HCT116 (cell line): ENCODE measurements around the gene KIRREL1. TPM values are rescaled to one million over a fixed set of nuclear protein-coding genes. Genes with fewer than 3 reads are reported as not detected.

Experiments used
- ATAC-seq: fragments of 200-7000 bp; cut with Tn5 transposase; 2 replicates; pipeline ENCODE4 v1.9.1; 2020; ENCODE audit warnings: mild to moderate bottlenecking, moderate library complexity
- BruUV-seq: library from RNA; stranded (reverse); fragments of 400-500 nt; replicated peaks from 2 replicates; lab custom pipeline; 2021; lab: Mats Ljungman, UMichigan
- CTCF ChIA-PET: fragments of 300-600 bp; sonication (Branson Sonifier 250); formaldehyde crosslinking; loops from one replicate; lab custom pipeline; 2021; ENCODE audit warnings: antibody characterized with exemption; lab: Charles Lee
- POLR2A ChIA-PET: fragments of 300-600, 350-600 bp; sonication (Branson Sonifier 250); formaldehyde crosslinking; loops from one replicate; lab custom pipeline; 2021; ENCODE audit warnings: antibody characterized with exemption; lab: Charles Lee
- RAD21 ChIA-PET, 2 experiments: fragments of 300-600 bp; sonication (Branson Sonifier 250); formaldehyde crosslinking; loops; one replicate each; lab custom pipeline; 2023; ENCODE audit warnings: low total read pairs in 2 of 2; ENCODE audit not compliant: uncharacterized antibody in 2 of 2, unreplicated experiment in 2 of 2, low non-redundant PET in 1 of 2; lab: Charles Lee
- DNase-seq: peaks from one replicate; pipeline ENCODE4 v3.0.0-alpha.2; 2010; ENCODE audit warnings: low read depth, low spot score
- H2AFZ ChIP-seq: fragments of 200-600 bp; shearing (Covaris generic), sonication (generic); 2 replicates; pipeline ENCODE4 v1.6.1; 2017; ENCODE audit warnings: low read depth, mixed run types, mixed read lengths, antibody characterized with exemption, low read length; ENCODE audit not compliant: poor library complexity, severe bottlenecking
- H3K27ac ChIP-seq: 2 replicates; pipeline ENCODE4 v1.5.1; 2012; ENCODE audit warnings: low read depth, low read length
- H3K27me3 ChIP-seq: fragments of 200-600 bp; sonication (generic); 2 replicates; pipeline ENCODE4 v1.6.1; 2016; ENCODE audit warnings: mixed run types, low read length, mixed read lengths; ENCODE audit not compliant: insufficient read depth
- H3K36me3 ChIP-seq, 2 experiments: fragments of 200-500 bp in 1 of 2; fragments of 200-600 bp in 1 of 2; sonication (Bioruptor generic) in 1 of 2; sonication (generic) in 1 of 2; 2 replicates each; pipeline versions ENCODE4 v1.5.1 to v1.6.1; 2014 to 2016; ENCODE audit warnings: low read length in 2 of 2, inconsistent platforms in 1 of 2, mixed read lengths in 1 of 2, mixed run types in 1 of 2; ENCODE audit not compliant: insufficient read depth in 2 of 2, control insufficient read depth in 1 of 2
- H3K4me1 ChIP-seq, 2 experiments: fragments of 200-600 bp in 1 of 2; sonication (generic) in 1 of 2; 2 replicates each; pipeline versions ENCODE4 v1.5.1 to v1.6.1; 2012 to 2017; ENCODE audit warnings: low read length in 2 of 2, inconsistent platforms in 1 of 2, mild to moderate bottlenecking in 1 of 2, mixed read lengths in 1 of 2, mixed run types in 1 of 2, moderate library complexity in 1 of 2; ENCODE audit not compliant: insufficient read depth in 2 of 2, control insufficient read depth in 1 of 2
- H3K4me2 ChIP-seq: fragments of 200-600 bp; sonication (generic); 2 replicates; pipeline ENCODE4 v1.6.1; 2017; ENCODE audit warnings: mixed run types, low read length, mixed read lengths
- H3K4me3 ChIP-seq, 2 experiments: fragments of 200-600 bp in 1 of 2; sonication (generic) in 1 of 2; replicated peaks in 1 of 2; 2 replicates each; pipeline ENCODE4 v1.5.1; 2011 to 2016; ENCODE audit warnings: low read length in 2 of 2, control low read depth in 1 of 2, low read depth in 1 of 2, mild to moderate bottlenecking in 1 of 2, mixed read lengths in 1 of 2, mixed run types in 1 of 2
- H3K79me2 ChIP-seq: fragments of 200-600 bp; sonication (generic); 2 replicates; pipeline ENCODE4 v1.6.1; 2017; ENCODE audit warnings: mild to moderate bottlenecking, mixed run types, low read length, moderate library complexity, mixed read lengths; ENCODE audit not compliant: insufficient read depth
- H3K9ac ChIP-seq: fragments of 200-600 bp; sonication (generic); 2 replicates; pipeline ENCODE4 v1.6.1; 2016; ENCODE audit warnings: low read length, mixed read lengths
- H3K9me2 ChIP-seq: fragments of 200-600 bp; sonication (generic), shearing (Covaris generic); 2 replicates; pipeline ENCODE4 v1.6.1; 2017; ENCODE audit warnings: mixed run types, mild to moderate bottlenecking, moderate library complexity; ENCODE audit not compliant: insufficient read depth
- H3K9me3 ChIP-seq, 2 experiments: fragments of 200-500 bp in 1 of 2; fragments of 200-600 bp in 1 of 2; sonication (Bioruptor generic) in 1 of 2; sonication (generic) in 1 of 2; 2 replicates each; pipeline ENCODE4 v1.6.1; 2014 to 2017; ENCODE audit warnings: low read length in 2 of 2, mixed read lengths in 2 of 2, inconsistent platforms in 1 of 2, low read depth in 1 of 2, mild to moderate bottlenecking in 1 of 2, mixed run types in 1 of 2, moderate library complexity in 1 of 2; ENCODE audit not compliant: control insufficient read depth in 1 of 2, insufficient read depth in 1 of 2
- H4K20me1 ChIP-seq: fragments of 200-600 bp; sonication (generic), shearing (Covaris generic); 2 replicates; pipeline ENCODE4 v1.6.1; 2017; ENCODE audit warnings: mixed run types, mild to moderate bottlenecking, moderate library complexity; ENCODE audit not compliant: insufficient read depth
- CBX3 ChIP-seq: IDR thresholded peaks from 2 replicates; pipeline ENCODE4 v1.6.1; 2012; ENCODE audit warnings: low read depth
- EGR1 ChIP-seq: IDR thresholded peaks from 2 replicates; pipeline ENCODE4 v1.6.1; 2012; ENCODE audit warnings: low read depth
- EZH2 ChIP-seq: fragments of 200-600 bp; sonication (generic); IDR thresholded peaks from 2 replicates; pipeline ENCODE4 v1.6.1; 2017; ENCODE audit warnings: antibody characterized with exemption, mixed run types
- FOSL1 ChIP-seq: IDR thresholded peaks from 2 replicates; pipeline ENCODE4 v1.6.1; 2012; ENCODE audit warnings: low read depth
- POLR2A ChIP-seq: IDR thresholded peaks from 2 replicates; pipeline ENCODE4 v1.7.0; 2011; ENCODE audit warnings: borderline replicate concordance; ENCODE audit not compliant: insufficient read depth, insufficient read length; ENCODE audit errors: extremely low read depth
- POLR2AphosphoS5 ChIP-seq: IDR thresholded peaks from 2 replicates; pipeline ENCODE4 v1.6.1; 2011; ENCODE audit warnings: mild to moderate bottlenecking, low read depth, low read length, moderate library complexity
- RAD21 ChIP-seq: IDR thresholded peaks from 2 replicates; pipeline ENCODE4 v1.6.1; 2012; ENCODE audit warnings: low read depth, mild to moderate bottlenecking
- SIN3A ChIP-seq: IDR thresholded peaks from 2 replicates; pipeline ENCODE4 v1.6.1; 2012; ENCODE audit warnings: low read depth
- SRF ChIP-seq: IDR thresholded peaks from 2 replicates; pipeline ENCODE4 v1.6.1; 2012; ENCODE audit warnings: low read depth
- ZFX ChIP-seq: fragments of 450-650 bp; IDR thresholded peaks from 2 replicates; pipeline ENCODE4 v1.6.1; 2017
- intact Hi-C: fragments of 100-400 bp; cut with micrococcal nuclease; formaldehyde crosslinking; loops from 2 replicates; pipeline ENCODE4 v1.10.0; 2022
- total RNA-seq: library from RNA; stranded (reverse); gene quantifications from one replicate; pipeline ENCODE4 v1.2.1, GENCODE V29; 2021; ENCODE audit not compliant: unreplicated experiment
- TF ChIP-seq, protein P1 (sequence below): IDR thresholded peaks from 2 replicates; pipeline ENCODE4 v1.6.1; 2012; ENCODE audit warnings: low read depth

Gene KIRREL1
- total RNA-seq, 1 experiment from 2014 or later, result 20.0 TPM

GRCh38 chr1:158003406-158003800 is 10.0 kb downstream of the KIRREL1 start:
- ChIA-PET RAD21 (no interaction called here), CTCF (no interaction called here), POLR2A (no interaction called here)
- Histone ChIP-seq H3K27me3 (no peaks in the 10 kb centered on the region), H3K9ac (no peak overlapping the region), H3K27ac (no peak overlapping the region; the same call in 1 of the 2 replicates), H3K79me2 (peaks cover 100% of the 10 kb centered on the region), H3K4me1 (peaks cover 9 to 31% of the 10 kb centered on the region in 2 experiments; a peak in 3 of 4 replicates), H2AFZ (no peak overlapping the region), H3K4me2 (no peak overlapping the region), H3K9me2 (no peaks in the 10 kb centered on the region), H3K9me3 (no peaks in the 10 kb centered on the region), H4K20me1 (no peaks in the 10 kb centered on the region), H3K4me3 (no peak overlapping the region), H3K36me3 (no peaks in the 10 kb centered on the region)
- no peak for ATAC-seq
- intact Hi-C loops, result no loop called here
- no peak for DNase-seq
- no peak for TF ChIP-seq EGR1
- TF ChIP-seq SRF, result no peak
- no peak for TF ChIP-seq CBX3
- no peak for TF ChIP-seq FOSL1
- no peak for TF ChIP-seq POLR2AphosphoS5
- TF ChIP-seq, protein P1, sequence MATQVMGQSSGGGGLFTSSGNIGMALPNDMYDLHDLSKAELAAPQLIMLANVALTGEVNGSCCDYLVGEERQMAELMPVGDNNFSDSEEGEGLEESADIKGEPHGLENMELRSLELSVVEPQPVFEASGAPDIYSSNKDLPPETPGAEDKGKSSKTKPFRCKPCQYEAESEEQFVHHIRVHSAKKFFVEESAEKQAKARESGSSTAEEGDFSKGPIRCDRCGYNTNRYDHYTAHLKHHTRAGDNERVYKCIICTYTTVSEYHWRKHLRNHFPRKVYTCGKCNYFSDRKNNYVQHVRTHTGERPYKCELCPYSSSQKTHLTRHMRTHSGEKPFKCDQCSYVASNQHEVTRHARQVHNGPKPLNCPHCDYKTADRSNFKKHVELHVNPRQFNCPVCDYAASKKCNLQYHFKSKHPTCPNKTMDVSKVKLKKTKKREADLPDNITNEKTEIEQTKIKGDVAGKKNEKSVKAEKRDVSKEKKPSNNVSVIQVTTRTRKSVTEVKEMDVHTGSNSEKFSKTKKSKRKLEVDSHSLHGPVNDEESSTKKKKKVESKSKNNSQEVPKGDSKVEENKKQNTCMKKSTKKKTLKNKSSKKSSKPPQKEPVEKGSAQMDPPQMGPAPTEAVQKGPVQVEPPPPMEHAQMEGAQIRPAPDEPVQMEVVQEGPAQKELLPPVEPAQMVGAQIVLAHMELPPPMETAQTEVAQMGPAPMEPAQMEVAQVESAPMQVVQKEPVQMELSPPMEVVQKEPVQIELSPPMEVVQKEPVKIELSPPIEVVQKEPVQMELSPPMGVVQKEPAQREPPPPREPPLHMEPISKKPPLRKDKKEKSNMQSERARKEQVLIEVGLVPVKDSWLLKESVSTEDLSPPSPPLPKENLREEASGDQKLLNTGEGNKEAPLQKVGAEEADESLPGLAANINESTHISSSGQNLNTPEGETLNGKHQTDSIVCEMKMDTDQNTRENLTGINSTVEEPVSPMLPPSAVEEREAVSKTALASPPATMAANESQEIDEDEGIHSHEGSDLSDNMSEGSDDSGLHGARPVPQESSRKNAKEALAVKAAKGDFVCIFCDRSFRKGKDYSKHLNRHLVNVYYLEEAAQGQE, result no peak
- TF ChIP-seq ZFX, result no peak
- TF ChIP-seq RAD21, result no peak
- no peak for TF ChIP-seq POLR2A
- TF ChIP-seq EZH2, result no peak
- TF ChIP-seq SIN3A, result no peak
- BruUV-seq, result no TSS peak
